HG03064 (cell line): ENCODE data around the gene SLC9A9.
"Not testable (repeated sequence)": the region's sequence is repeated elsewhere in the genome, so short reads cannot be mapped to it uniquely, and the experiment has no call there.

ENCODE experiments used
- ATAC-seq: cut with Tn5 transposase; IDR thresholded peaks from one replicate; pipeline ENCODE4 v1.9.1; 2021; ENCODE audit warnings: low read depth; ENCODE audit not compliant: unreplicated experiment

SLC9A9 gene

GRCh38 chr3:143526011-143526545, 322.2 kb downstream of the SLC9A9 start:
- ATAC-seq: no peak

- ATAC-seq: no peak
These were observed 322.9 kb downstream of the SLC9A9 start for GRCh38 chr3:143525408-143525807.

GRCh38 chr3:143521803-143522202, 326.5 kb downstream of the SLC9A9 start:
- ATAC-seq: no peak

- ATAC-seq: not testable (repeated sequence)
These were observed 331.1 kb downstream of the SLC9A9 start for GRCh38 chr3:143517131-143517530.

GRCh38 chr3:143514874-143515273, 333.4 kb downstream of the SLC9A9 start:
- no peak for ATAC-seq

GRCh38 chr3:143514109-143514508, 334.2 kb downstream of the SLC9A9 start:
- ATAC-seq: no peak

- no peak for ATAC-seq
These were observed 336.9 kb downstream of the SLC9A9 start for GRCh38 chr3:143511174-143511879.

- no peak for ATAC-seq
These were observed 337.7 kb downstream of the SLC9A9 start for GRCh38 chr3:143510601-143511000.

- no peak for ATAC-seq
These were observed 340.3 kb downstream of the SLC9A9 start for GRCh38 chr3:143507735-143508580.

GRCh38 chr3:143506190-143506589, 342.1 kb downstream of the SLC9A9 start:
- ATAC-seq: no peak

- no peak for ATAC-seq
These were observed 344.9 kb downstream of the SLC9A9 start for GRCh38 chr3:143503325-143503885.

GRCh38 chr3:143502081-143502480, 346.2 kb downstream of the SLC9A9 start:
- ATAC-seq: no peak

GRCh38 chr3:143497382-143497781, 350.9 kb downstream of the SLC9A9 start:
- ATAC-seq: no peak

- no peak for ATAC-seq
These were observed 352.1 kb downstream of the SLC9A9 start for GRCh38 chr3:143496191-143496590.

GRCh38 chr3:143495527-143495926, 352.7 kb downstream of the SLC9A9 start:
- ATAC-seq: no peak

GRCh38 chr3:143486611-143487010, 361.7 kb downstream of the SLC9A9 start:
- no peak for ATAC-seq

- ATAC-seq: no peak
These were observed 363.3 kb downstream of the SLC9A9 start for GRCh38 chr3:143484846-143485512.

GRCh38 chr3:143483214-143483613, 365.1 kb downstream of the SLC9A9 start:
- ATAC-seq: no peak

- no peak for ATAC-seq
These were observed 365.9 kb downstream of the SLC9A9 start for GRCh38 chr3:143482106-143483088.

GRCh38 chr3:143480344-143480743, 367.9 kb downstream of the SLC9A9 start:
- ATAC-seq: no peak
